ENCODE measurements around the gene CCDC78. TPM values are rescaled to one million over a fixed set of nuclear protein-coding genes. Genes with fewer than 3 reads are reported as not detected.

CCDC78 gene
- total RNA-seq, 1 experiment from 2014 or later: 22.9 TPM

GRCh38 chr16:728131-728889 lies 2.1 kb upstream of the CCDC78 start (continued):
- TF ChIP-seq REST (IDR thresholded peaks at IDR 0.05; ENCODE audit: low read depth) (no peak), EGR1 (IDR thresholded peaks at IDR 0.05; ENCODE audit: low read depth) (no peak), JUND (IDR thresholded peaks at IDR 0.05) (no peak), ZBTB33 (IDR thresholded peaks at IDR 0.05; ENCODE audit: extremely low read depth, insufficient replicate concordance, low read length) (no peak), TCF7L2 (IDR thresholded peaks at IDR 0.05; ENCODE audit: borderline replicate concordance, extremely low read depth, insufficient read depth, insufficient read length) (no peak), POLR2AphosphoS5 (IDR thresholded peaks at IDR 0.05; ENCODE audit: low read depth, low read length) (peak; percentile 63), YY1 (IDR thresholded peaks at IDR 0.05; ENCODE audit: extremely low read depth, insufficient replicate concordance, low read depth, low read length) (no peak), SIN3A (IDR thresholded peaks at IDR 0.05; ENCODE audit: low read depth) (no peak)

Measured in HCT116 (cell line).